ENCODE data around the gene LRRC55. TPM values are rescaled to one million over a fixed set of nuclear protein-coding genes. Genes with fewer than 3 reads are reported as not detected.
"Not testable (repeated sequence)": the region's sequence is repeated elsewhere in the genome, so short reads cannot be mapped to it uniquely, and the experiment has no call there.

The LRRC55 gene
- total RNA-seq, 1 experiment from 2014 or later, result not detected

DNA sequence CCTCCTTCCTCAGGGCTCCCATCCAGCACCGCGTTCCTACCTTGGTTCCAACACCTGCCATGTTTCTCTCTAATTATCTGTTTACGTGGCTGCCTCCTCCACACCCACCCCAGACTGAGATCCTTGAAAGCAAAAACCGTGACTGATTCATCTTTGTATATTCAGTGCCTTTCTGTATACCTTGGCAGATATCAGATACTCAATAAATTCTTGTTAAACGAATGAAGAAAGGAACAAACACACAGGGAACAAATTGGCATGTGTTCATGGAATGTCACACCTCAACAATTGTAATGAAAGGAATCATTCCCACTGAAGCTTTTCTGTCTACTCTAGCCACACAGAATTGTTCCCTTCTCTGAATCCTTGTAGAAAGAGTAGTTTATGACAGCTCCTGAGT is 20.4 kb upstream of the LRRC55 start:
- no peak for DNase-seq (ENCODE audit: low spot score)

DNA sequence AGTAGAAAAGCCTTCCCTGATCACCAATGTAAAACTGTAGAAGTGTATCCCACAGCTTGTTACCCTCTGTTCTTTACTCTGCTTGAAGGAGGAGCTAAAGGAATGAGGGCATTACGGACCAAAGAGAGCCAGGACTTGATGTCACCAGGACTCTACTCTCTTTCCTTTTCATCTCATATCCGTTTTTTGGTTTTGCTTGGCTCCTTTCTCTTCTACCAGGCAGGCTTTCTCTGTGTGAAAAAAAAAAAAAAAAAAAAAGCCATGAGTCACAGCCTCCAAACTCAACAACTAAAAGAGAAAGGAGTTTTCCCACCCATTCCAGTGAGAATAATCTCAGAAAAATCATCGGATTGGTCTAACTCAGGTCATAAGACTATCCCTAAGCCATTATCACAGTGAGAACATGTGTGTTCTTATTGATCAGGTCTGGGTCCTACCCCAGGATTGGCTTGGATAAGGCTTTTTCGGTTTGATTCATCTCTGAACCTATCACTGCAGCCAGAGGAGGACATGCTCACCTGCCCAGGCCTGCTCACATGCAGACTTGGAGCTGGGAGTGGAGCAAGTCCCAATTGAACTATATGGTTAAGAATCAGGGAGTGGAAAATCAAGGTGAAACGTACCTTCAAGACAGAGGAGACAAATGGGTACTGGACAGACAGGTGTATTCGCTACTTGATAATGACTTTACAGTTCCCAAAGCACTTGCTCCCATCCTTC is 19.4 kb upstream of the LRRC55 start:
- no peak for DNase-seq (ENCODE audit: low spot score)

DNA sequence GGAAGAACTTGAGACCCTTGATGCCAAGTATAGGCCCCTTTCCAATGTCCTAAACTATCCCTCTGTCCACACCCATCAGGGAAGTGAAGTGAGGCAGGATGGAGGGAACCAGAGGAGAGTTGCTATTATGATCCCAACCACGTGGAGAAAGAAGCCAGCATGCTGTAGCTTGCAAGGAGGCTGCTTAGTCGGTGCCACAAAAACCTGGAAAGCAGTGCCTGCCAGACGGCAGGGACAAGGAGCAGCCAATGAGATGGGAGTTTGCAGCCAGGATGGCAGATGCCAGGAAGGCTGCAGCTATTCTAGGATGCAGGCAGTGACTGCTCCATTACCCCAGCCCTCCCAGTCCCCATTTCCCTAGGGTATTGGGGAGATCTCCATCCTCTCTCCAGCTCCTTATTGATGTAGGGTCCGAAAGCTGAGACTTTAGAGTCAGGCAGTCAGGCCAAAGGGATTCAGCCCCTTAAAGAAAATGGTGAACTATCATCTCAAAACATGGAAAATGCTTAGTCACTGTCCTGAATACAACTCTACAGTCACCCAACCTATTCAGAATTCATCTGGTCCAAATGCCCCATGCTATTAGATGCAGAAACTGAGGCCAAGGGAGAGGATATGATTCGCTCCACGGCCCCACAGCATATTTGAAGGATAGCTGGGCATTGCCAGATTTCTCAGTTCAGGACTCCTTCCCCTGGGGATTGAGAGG is 18.4 kb upstream of the LRRC55 start:
- no peak for DNase-seq (ENCODE audit: low spot score)

DNA sequence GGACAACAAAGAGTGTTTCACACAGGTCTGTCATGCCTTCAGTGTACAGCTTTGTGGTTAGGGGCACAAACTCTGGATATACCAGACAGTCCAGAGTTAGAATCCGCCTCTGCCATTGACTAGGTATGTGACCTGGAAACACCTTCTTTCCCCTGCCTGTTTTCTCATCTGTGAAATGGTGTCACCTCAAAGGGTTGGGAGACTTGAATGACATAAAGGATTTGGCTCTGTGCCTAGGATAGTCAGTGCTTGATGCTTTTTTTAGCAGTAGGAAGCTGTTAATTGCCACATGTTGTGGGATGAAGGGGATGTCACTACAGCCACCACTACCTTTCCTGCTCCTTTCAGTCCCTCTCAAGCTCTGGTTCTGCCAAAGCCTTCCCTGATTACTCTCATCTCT is 17.4 kb upstream of the LRRC55 start:
- no peak for DNase-seq (ENCODE audit: low spot score)

DNA sequence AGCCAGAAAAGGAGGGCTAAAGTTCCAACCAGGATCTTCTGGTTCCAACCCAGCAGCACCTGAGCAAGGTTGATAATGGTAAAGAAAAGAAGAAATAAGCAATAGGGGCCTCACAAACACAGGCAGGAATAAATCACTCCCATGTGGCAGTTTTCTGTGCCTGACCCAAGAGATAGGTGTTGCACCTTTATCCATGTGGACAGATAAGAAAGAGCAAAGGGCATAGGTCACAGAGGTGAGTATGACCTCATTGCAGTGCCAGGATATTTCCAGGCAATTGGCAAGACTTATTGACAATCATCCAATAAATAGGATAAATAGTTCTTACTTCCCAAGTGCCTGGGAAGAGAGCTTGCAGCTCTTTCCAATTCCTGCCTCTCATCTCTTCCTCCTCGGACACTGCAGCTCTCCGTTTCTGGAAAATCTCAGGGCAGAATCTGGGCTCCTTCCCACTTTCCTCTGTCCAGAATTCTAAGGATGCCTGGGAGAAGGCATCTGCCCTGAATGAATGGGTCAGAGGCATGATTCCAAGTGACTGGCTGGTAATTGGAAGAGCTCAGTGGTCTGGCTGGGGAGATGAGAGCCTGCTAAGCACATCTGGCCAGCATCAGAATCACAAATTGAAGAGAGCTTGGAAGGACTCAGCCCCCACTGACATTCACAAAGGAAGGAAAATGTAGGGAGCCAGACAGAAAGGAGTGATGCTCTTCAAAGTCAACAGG is 14.5 kb upstream of the LRRC55 start:
- DNase-seq (ENCODE audit: low spot score), result no peak

DNA sequence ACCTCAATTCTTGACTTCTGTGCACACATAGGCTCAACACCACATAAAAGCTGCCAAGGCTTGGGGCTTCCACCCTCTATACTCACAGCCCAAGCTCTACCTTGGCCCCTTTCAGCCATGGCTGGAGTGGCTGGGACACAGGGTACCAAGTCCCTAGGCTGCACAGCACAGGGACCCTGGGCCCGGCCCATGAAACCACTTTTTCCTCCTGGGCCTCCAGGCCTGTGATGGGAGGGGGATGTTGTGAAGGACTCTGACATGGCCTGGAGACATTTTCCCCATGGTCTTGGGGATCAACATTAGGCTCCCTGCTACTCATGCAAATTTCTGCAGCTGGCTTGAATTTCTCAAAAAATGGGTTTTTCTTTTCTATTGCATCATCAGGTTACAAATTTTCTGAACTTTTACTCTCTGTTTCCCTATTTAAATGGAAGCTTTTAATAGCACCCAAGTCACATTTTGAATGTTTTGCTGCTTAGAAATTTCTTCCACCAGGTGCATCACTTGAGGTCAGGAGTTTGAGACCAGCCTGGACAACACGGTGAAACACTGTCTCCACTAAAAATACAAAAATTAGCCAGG is 11.9 kb upstream of the LRRC55 start:
- DNase-seq (ENCODE audit: low spot score), result not testable (repeated sequence)

DNA sequence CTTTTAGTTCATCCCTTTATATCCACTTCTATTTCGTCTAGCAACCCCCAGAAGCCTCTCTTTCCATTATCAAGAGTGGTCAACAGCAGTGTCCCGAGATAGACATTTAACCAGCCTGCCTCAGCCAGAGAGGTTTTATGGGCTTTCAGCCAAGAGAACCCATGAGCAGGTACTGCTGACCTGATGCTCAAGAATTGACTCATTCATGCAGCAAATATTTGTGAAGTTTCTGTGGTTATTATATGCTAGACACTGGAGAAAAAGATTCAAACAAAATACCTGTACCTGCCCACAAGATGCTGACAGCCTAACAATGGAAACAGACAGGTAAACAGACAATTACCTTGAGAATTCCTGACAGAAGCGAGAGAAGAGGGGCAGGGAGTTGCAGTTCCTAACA is 9.7 kb upstream of the LRRC55 start:
- no peak for DNase-seq (ENCODE audit: low spot score)

DNA sequence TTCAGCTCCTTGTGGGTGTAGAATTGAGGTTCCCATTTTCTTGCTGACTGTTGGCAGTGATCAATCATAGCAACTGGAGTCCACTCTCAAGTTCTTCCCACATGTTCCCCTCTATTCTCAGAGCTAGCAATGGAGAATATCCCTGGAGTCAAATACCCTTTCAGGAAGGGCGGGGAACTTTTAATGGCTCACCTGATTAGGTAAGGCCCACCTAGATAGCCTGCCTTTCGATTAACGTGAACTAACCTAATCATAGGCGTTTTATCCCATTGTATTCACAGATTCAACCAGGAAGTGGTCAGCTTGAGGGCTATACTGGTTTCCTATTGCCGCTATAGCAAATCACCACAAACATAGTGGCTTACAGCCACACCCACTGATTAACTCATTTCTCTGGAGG is 7.1 kb upstream of the LRRC55 start:
- no peak for DNase-seq (ENCODE audit: low spot score)

DNA sequence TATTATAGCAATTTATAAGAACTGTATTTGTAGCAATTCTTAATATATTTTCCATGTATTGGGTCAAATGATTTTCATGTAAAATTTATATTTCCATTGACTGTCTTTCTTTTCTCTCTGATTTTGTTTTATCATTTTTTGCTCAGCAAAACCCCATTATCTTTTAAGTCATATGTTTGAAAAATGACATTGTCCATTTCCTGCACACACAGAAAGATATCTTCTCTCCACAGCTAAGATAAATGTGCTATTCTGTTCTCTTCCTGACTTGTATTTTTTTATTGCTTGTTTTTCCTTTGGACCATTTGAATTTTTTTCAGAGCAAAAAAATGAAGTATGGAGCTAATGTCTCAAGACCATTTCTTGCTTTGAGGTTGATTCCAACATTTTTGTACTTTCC is 6.3 kb upstream of the LRRC55 start:
- DNase-seq (ENCODE audit: low spot score), result no peak

DNA sequence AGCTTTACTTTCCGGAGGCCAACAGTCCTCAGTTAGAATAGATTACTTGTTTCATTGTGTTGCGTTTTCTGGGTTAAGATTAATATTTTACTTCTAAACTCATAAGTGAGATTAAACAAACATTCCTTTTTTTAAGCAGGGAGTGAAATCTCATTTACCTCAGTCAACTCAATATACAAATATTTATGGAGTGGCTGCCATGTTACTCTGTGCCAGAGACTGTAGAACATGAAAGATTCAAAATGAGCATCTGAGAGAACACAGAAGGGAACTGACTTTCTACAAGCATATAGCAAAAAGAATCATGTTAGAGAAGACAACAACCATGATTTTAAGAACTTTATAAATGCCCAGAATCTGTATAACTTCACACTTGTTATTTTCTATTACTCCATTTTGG is 3.4 kb upstream of the LRRC55 start:
- DNase-seq (ENCODE audit: low spot score), result no peak

DNA sequence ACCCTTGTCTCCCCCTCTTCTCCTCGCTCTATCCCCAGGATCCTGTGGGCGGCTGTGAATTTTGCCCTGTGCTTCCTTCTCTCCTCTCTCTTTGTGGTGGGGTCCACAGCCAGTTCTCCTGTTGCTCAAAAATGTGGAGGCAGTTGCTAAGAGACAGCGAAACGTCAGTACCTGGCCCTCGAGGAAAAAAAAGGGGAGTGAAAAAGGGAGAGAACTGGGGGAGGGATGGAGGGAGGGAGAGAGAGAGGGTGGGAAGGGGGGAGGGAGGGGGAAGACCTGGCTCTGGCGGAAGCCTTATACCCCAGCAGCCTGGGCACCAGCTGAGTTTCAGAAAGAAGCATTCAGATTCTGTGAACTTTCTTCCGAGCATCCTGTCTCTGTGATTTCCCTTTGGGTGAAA is 2.1 kb upstream of the LRRC55 start:
- no peak for DNase-seq (ENCODE audit: low spot score)

DNA sequence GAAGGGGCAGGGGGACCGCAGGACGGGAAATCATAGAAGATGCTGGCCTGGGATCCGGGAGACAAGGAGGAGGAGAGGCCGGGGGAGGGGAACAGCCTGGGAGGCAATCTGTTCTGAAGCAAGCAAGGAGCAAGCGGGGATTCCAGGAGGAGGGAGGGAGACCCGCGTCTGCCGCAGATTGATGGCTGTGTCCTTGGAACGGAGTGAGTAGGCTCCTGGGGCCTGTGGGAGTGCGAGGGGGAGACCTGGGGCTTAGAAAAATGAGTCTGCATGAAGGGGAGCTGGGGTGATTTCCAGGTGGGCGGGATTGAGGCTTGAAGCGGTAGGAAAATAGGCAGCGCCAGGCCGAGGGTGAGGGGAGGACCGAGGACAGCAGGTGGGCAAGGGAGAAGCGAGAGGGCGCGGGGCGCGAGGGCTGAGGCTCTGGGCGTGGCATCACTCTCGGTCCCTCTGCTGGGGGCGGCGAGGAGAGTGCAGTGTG is 1.6 kb upstream of the LRRC55 start:
- no peak for DNase-seq (ENCODE audit: low spot score)

DNA sequence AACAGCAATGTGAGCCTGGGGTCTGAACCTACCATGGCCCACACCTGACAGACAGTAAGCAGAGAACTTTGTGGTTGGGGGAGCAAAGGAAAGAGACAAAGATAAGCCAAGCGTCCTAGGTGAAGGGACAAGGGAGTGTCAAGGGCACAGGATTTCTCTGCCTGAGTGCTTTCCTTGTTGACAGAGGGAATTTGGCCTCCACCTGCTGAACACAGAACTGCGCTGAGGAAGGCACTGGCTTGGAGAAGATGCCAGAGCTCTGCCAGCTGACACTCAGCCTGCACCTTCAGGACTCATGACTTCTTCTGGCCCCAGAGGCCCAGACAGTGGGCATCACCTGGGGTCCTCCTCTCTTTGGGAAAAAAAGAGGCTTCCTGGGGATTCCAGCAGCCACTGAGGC is 789 bp upstream of the LRRC55 start:
- no peak for DNase-seq (ENCODE audit: low spot score)

DNA sequence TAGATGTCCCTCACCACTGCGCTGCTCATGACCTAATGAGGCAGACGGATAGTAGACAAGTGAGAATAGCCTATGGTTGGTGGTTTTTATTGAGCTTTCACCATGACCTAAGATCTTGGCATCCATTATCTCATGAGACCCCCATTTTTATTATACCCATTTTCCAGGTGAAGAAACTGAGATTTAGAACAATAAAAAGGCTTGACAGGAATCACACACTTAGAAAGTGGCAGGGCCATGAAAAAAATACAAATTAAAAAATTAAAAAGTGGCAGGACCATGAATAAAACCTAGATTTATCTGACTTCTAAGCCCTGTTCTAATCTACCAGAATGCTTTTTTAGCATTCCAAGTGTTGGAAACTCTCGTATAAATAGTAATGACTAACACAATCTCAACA is 1.1 kb downstream of the LRRC55 start:
- no peak for DNase-seq (ENCODE audit: low spot score)

DNA sequence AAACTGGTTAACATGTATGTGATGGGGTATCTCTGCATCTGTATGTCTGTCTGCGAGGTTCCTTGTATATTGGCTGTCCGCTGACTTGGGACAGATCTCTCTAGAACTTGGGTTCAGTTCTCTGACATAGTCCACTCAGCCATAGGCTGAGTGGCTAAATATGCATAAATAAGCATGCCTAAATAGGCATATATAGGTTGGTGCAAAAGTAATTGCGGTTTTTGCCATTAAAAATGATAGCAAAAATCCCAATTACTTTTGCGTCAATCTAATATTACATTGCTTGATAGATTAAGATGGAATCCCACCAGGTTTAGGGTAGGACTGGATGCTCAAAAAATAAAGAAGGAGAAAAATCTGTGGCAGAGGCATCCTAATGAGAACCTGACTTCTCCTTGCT is 8.8 kb downstream of the LRRC55 start:
- DNase-seq (ENCODE audit: low spot score), result no peak

DNA sequence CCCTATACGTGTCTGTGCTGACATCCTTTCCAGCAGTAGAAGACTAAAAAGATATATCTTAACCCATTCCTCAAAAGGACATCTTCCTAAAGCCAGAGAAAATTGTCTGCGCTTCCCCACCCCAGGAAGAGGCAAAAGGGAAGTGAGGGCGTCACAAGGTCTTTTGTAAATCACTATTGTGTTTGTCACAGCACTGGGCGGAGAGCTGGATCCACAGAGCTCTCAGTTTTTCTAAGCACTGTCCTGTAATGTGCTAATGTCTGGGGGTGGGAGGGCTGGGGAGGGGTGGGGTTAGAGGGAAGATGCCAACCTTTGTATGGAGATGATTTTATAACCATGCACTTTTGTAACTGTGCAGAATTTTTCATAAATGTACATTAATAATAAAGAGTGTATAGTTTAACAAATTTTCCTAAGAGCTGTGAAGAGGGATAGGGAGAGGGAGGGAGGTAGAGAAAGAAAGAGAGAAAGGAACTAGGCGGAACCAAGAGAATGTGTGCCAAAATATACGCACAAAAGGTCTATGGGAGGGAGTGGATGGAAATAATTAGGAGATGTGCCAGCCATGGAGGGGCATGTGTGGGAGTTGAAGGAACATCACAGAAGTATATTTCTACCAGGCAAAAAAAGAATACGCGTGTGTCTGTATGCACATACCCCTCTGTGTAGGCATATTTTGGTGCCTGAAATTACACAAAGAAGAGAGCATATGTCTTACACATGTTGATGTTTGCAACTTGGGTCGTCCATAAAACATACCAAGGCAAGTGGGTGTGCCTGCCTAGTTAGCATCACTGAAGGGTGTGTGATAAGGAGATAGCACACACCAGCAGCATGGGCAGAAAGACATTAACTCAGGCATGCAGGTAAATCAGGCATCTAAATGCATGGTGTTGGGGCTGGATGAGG is 9.8 kb downstream of the LRRC55 start:
- DNase-seq (ENCODE audit: low spot score), result no peak

DNA sequence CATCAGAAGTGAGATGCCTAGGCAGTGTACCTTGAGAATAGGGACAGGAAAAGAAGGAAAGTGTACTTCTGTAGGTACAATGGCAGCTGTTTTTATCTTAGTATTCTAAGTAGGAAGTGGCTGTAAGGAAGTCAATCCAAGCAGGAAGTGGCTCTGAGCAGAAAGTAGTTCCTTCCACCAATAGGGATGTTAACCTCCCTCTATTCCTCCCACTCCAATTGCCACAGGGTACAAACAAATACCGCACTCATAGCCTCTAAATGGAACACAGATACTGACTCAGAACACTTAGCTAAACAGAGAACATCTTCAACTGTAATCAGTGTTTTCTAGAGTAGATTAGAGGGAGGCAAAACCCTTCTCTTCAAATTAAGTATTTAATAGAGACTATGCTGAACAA is 10.6 kb downstream of the LRRC55 start:
- DNase-seq (ENCODE audit: low spot score), result no peak

DNA sequence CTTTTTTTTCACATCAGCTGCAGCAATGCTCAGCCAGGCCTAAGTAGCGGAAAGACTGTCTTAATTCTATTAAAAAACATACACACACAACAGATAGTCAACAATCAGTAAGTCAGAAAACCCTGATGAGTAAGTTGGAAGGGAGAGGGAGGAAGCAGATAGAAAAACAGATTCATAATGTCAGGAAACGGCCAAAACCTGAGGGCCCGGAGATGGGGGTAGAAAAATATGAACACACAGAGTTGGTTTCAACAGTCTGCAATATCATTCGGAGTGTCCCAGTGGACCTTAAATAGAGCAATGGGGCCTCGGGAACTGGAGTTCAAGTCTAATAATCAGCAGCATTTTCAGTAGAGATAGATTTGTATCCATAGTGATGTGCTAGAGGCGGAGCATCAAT is 14.8 kb downstream of the LRRC55 start:
- no peak for DNase-seq (ENCODE audit: low spot score)

DNA sequence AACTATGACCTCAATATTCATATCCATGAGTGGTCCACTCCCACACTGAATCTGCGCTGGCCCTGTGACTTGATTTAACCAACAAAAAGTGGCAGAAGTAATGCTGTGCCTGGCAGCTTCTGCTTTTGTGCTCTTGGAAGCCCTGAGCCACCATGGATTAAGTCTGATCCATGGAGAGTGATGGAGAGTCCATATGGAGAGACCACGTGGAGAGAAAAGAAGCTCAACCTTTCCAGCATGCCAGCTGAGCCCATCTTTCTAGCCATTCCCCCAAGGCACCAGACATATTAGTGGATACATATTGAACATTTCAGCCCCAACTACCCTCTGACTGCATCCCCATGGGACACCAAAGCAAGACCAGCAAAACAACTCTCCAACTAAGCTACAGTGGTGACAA is 16.0 kb downstream of the LRRC55 start:
- DNase-seq (ENCODE audit: low spot score), result no peak

DNA sequence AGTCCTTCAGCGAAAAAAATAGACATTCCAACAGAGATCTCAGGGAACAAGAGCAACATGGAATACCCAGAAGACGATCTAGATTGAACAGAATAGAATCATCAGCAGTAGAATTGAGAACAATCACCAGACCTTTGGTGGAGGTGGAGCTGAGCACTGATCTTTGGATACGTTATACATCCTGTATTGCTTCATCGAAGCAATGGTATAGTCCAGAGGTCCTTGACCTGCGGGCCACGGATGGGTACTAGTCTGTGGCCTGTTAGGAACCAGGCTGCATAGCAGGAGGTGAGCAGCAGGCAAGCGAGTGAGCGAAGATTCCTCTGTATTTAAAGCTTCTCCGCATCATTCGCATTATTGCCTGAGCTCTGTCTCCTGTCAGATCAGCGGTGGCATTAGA is 17.6 kb downstream of the LRRC55 start:
- no peak for DNase-seq (ENCODE audit: low spot score)

DNA sequence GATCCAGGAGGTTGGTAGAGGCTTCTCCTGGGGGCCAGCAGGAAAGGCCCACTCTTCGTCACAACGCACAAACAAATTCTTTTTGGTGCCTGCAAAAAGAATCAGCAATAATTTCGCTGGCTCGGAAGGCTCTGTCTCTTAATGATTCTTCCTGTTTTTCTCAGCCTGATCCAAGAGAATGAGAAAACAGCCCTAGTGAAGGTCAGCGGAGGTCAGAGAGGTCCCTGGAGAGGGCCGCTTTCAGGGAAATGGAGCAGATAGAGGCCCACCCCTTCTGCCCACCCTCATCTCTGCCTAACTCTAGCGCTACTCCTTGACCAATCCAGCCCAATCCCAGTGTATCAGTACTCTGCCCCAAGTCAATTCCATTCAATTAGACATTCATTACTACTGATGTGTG is 19.2 kb downstream of the LRRC55 start:
- DNase-seq (ENCODE audit: low spot score), result no peak

DNA sequence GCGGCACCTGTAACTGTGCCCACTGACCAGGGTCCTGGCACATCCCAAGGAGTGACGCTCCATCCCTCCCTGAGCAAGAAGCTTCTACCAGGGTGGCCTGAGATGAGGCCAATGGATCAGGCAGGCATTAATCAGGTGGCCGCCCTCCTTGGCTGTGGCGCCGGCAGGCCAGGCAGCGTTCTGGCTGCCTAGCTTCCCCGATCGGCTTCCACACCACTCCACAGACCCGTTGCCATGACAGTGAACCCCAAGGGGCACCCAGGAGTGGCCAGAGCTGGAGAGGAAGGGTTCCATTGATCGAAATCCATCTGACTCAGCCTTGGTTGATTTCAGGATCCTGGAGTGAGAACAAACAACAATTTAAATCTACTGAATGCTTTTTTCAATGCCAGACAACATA is 20.5 kb downstream of the LRRC55 start:
- no peak for DNase-seq (ENCODE audit: low spot score)

Data from H4 (cell line).